Left lung (tissue), 10 donors: Measurements from ENCODE around the gene OTC. TPM values are rescaled to one million over a fixed set of nuclear protein-coding genes. Genes with fewer than 3 reads are reported as not detected.

Experiments
- ATAC-seq: fragments of 200-7000 bp; cut with Tn5 transposase; one replicate; pipeline ENCODE4 v1.9.1; 2020; ENCODE audit warnings: moderate library complexity
- DNase-seq, 4 donors: peaks; one replicate each; pipeline ENCODE4 v3.0.0-alpha.2; 2013 to 2020
- H3K27ac ChIP-seq, 2 donors: fragments of 200-600 bp; sonication (generic) in 1 of 2; one replicate each; pipeline versions ENCODE4 v1.5.0 to v1.8.0; 2020 to 2021
- H3K27me3 ChIP-seq, 2 donors: fragments of 200-600 bp; sonication (generic) in 1 of 2; one replicate each; pipeline versions ENCODE4 v1.5.0 to v1.8.0; 2020 to 2021
- H3K36me3 ChIP-seq, 2 donors: fragments of 200-600 bp; sonication (generic) in 1 of 2; one replicate each; pipeline versions ENCODE4 v1.5.0 to v1.8.0; 2020 to 2021
- H3K4me1 ChIP-seq, 2 donors: fragments of 200-600 bp; one replicate each; pipeline ENCODE4 v1.8.0; 2021
- H3K4me3 ChIP-seq, 2 donors: fragments of 200-600 bp; sonication (generic) in 1 of 2; one replicate each; pipeline versions ENCODE4 v1.5.0 to v1.8.0; 2020 to 2021; ENCODE audit warnings: mild to moderate bottlenecking in 1 of 2
- H3K9me3 ChIP-seq, 2 donors: fragments of 200-600 bp; sonication (generic) in 1 of 2; one replicate each; pipeline versions ENCODE4 v1.5.0 to v1.8.0; 2020 to 2021
- CTCF ChIP-seq, 2 donors: fragments of 200-600 bp; sonication (generic) in 1 of 2; IDR thresholded peaks; one replicate each; pipeline versions ENCODE4 v1.5.0 to v1.8.0; 2021; ENCODE audit warnings: antibody characterized with exemption in 2 of 2
- intact Hi-C, 2 donors: fragments of 100-400 bp; cut with DNase I; formaldehyde crosslinking; loops; one replicate each; pipeline versions ENCODE4 v1.11.2 to v1.14.2; 2022
- polyA plus RNA-seq, 6 donors: library from polyadenylated mRNA; unstranded; fragments of 120-200 nt; gene quantifications; one replicate each; pipeline ENCODE4 v1.2.1, GENCODE V29; 2013; ENCODE audit not compliant: insufficient read length in 6 of 6
- total RNA-seq, 2 donors: library from RNA; stranded (reverse); fragmentation: NEBNext Ultra II Directional; extraction: Animal tissue kit (Norgen Biotek cat#: 25700); gene quantifications; one replicate each; pipeline ENCODE4 v1.2.1, GENCODE V29; 2021
- donor health status: DM: no; HTN: yes; CAD: no.
- donor health status: DM: no; HTN: no; CAD: no.

OTC gene
- total and polyA plus RNA-seq, 8 donors: 0.14 to 1.5 (median 0.26) TPM; not detected in 3

- Histone ChIP-seq H3K9me3 (no peaks in the 10 kb centered on the region), H3K36me3 (no peaks in the 10 kb centered on the region), H3K4me3 (no peak overlapping the region), H3K27me3 (no peaks in the 10 kb centered on the region), H3K4me1 (peaks cover 0 to 12% of the 10 kb centered on the region in 2 donors), H3K27ac (no peak overlapping the region)
- intact Hi-C loops: no loop called here
- no peak for TF ChIP-seq CTCF (IDR thresholded peaks at IDR 0.05)
- ATAC-seq (no peak), DNase-seq (no peak)
Observed at GRCh38 chrX:38351346-38351745, 1.1 kb upstream of the OTC start.

- H3K27me3 ChIP-seq: no peaks in the 10 kb centered on the region
- H3K27ac ChIP-seq: no peak overlapping the region
- ATAC-seq (no peak), DNase-seq (no peak)
- no peaks in the 10 kb centered on the region for H3K4me1 ChIP-seq
- no peak for TF ChIP-seq CTCF (IDR thresholded peaks at IDR 0.05)
- no peaks in the 10 kb centered on the region for H3K36me3 ChIP-seq
- intact Hi-C loops: no loop called here
- H3K9me3 ChIP-seq: no peaks in the 10 kb centered on the region
- no peak overlapping the region for H3K4me3 ChIP-seq
Observed at GRCh38 chrX:38356401-38356800, 4.0 kb downstream of the OTC start.

GRCh38 chrX:38357747-38358673 is 5.6 kb downstream of the OTC start:
- no peaks in the 10 kb centered on the region for H3K27me3 ChIP-seq
- no peaks in the 10 kb centered on the region for H3K36me3 ChIP-seq
- peak overlapping the region in 1 of 2 donors; percentile 18 for H3K27ac ChIP-seq
- H3K4me3 ChIP-seq: no peak overlapping the region
- DNase-seq (no peak), ATAC-seq (no peak)
- H3K9me3 ChIP-seq: no peaks in the 10 kb centered on the region
- no peaks in the 10 kb centered on the region for H3K4me1 ChIP-seq
- intact Hi-C loops: no loop called here
- TF ChIP-seq CTCF (IDR thresholded peaks at IDR 0.05): no peak

- no peaks in the 10 kb centered on the region for H3K27me3 ChIP-seq
- ATAC-seq (no peak), DNase-seq (no peak)
- intact Hi-C loops: no loop called here
- no peaks in the 10 kb centered on the region for H3K36me3 ChIP-seq
- peak overlapping the region in 1 of 2 donors; percentile 33 for H3K27ac ChIP-seq
- H3K4me3 ChIP-seq: no peak overlapping the region
- no peaks in the 10 kb centered on the region for H3K9me3 ChIP-seq
- no peaks in the 10 kb centered on the region for H3K4me1 ChIP-seq
- TF ChIP-seq CTCF (IDR thresholded peaks at IDR 0.05): no peak
Observed at GRCh38 chrX:38363046-38363445, 10.6 kb downstream of the OTC start.

GRCh38 chrX:38365954-38366353 is 13.6 kb downstream of the OTC start:
- Histone ChIP-seq H3K36me3 (no peaks in the 10 kb centered on the region), H3K27ac (no peak overlapping the region), H3K4me1 (no peaks in the 10 kb centered on the region), H3K9me3 (no peaks in the 10 kb centered on the region), H3K27me3 (no peaks in the 10 kb centered on the region), H3K4me3 (no peak overlapping the region)
- DNase-seq: no peak
- ATAC-seq: no peak
- intact Hi-C loops: no loop called here
- no peak for TF ChIP-seq CTCF (IDR thresholded peaks at IDR 0.05)
